Activated CD8-positive, alpha-beta T cell treated with anti-CD3 and anti-CD28 coated beads for 36 hours (primary cell): ENCODE data around the gene NWD2. TPM values are rescaled to one million over a fixed set of nuclear protein-coding genes. Genes with fewer than 3 reads are reported as not detected.

ENCODE experiments used
- ATAC-seq: fragments of 200-7000 bp; cut with Tn5 transposase; one replicate; pipeline ENCODE4 v1.10.0; 2021; ENCODE audit warnings: mild to moderate bottlenecking, moderate library complexity
- CTCF ChIA-PET: fragments of 350-600 bp; sonication (Branson Sonifier 250); formaldehyde crosslinking; loops from one replicate; lab custom pipeline; 2021; ENCODE audit warnings: antibody characterized with exemption; lab: Charles Lee
- POLR2A ChIA-PET: fragments of 350-600 bp; sonication (Branson Sonifier 250); formaldehyde crosslinking; loops from one replicate; lab custom pipeline; 2021; ENCODE audit warnings: antibody characterized with exemption; lab: Charles Lee
- DNase-seq: peaks from one replicate; pipeline ENCODE4 v3.0.0-alpha.2; 2020
- H3K27ac Mint-ChIP-seq: one replicate; pipeline ENCODE4 v1.8.0; 2021; ENCODE audit warnings: mild to moderate bottlenecking, mixed read lengths
- H3K27me3 Mint-ChIP-seq: one replicate; pipeline ENCODE4 v1.8.0; 2021; ENCODE audit warnings: mixed read lengths
- H3K36me3 Mint-ChIP-seq: one replicate; pipeline ENCODE4 v1.8.0; 2021; ENCODE audit warnings: low read depth, mixed read lengths
- H3K4me1 Mint-ChIP-seq: one replicate; pipeline ENCODE4 v1.8.0; 2021; ENCODE audit warnings: low read depth, mixed read lengths
- H3K4me3 Mint-ChIP-seq: one replicate; pipeline ENCODE4 v1.8.0; 2021; ENCODE audit warnings: mild to moderate bottlenecking, moderate library complexity, mixed read lengths
- H3K9me3 Mint-ChIP-seq: one replicate; pipeline ENCODE4 v1.8.0; 2021; ENCODE audit warnings: mixed read lengths
- CTCF ChIP-seq: fragments of 200-600 bp; IDR thresholded peaks from one replicate; pipeline ENCODE4 v1.8.0; 2022; ENCODE audit warnings: antibody characterized with exemption, mild to moderate bottlenecking
- intact Hi-C: fragments of 100-400 bp; cut with micrococcal nuclease; formaldehyde crosslinking; loops from one replicate; pipeline ENCODE4 v1.10.0; 2022
- total RNA-seq, 2 experiments: library from RNA; stranded (reverse); gene quantifications; one replicate each; pipeline ENCODE4 v1.2.3, GENCODE V29; 2021

Gene NWD2
- total RNA-seq, 2 experiments from 2014 or later = not detected

GRCh38 chr4:37245391-37245954 is 930 bp downstream of the NWD2 start:
- ATAC-seq (no peak), DNase-seq (no peak)
- Mint-ChIP-seq H3K27ac (no peak overlapping the region), H3K4me1 (no peaks in the 10 kb centered on the region), H3K36me3 (no peaks in the 10 kb centered on the region), H3K4me3 (no peak overlapping the region), H3K9me3 (no peaks in the 10 kb centered on the region), H3K27me3 (peaks cover 30% of the 10 kb centered on the region)
- intact Hi-C loops = no loop called here
- POLR2A ChIA-PET = no interaction called here
- no peak for TF ChIP-seq CTCF
- CTCF ChIA-PET = no interaction called here

GRCh38 chr4:37246891-37247290 is 2.3 kb downstream of the NWD2 start:
- POLR2A ChIA-PET = no interaction called here
- Mint-ChIP-seq H3K36me3 (no peaks in the 10 kb centered on the region), H3K4me3 (no peak overlapping the region), H3K9me3 (no peaks in the 10 kb centered on the region), H3K27ac (no peak overlapping the region), H3K4me1 (no peaks in the 10 kb centered on the region), H3K27me3 (peaks cover 30% of the 10 kb centered on the region)
- ATAC-seq = no peak
- no peak for TF ChIP-seq CTCF
- intact Hi-C loops = no loop called here
- DNase-seq = no peak
- CTCF ChIA-PET = no interaction called here

GRCh38 chr4:37258221-37258620 is 13.7 kb downstream of the NWD2 start:
- intact Hi-C loops = no loop called here
- Mint-ChIP-seq H3K4me1 (no peaks in the 10 kb centered on the region), H3K27ac (no peak overlapping the region), H3K4me3 (no peak overlapping the region), H3K36me3 (no peaks in the 10 kb centered on the region), H3K9me3 (no peaks in the 10 kb centered on the region), H3K27me3 (peaks cover 2% of the 10 kb centered on the region)
- DNase-seq (no peak), ATAC-seq (no peak)
- ChIA-PET CTCF (no interaction called here), POLR2A (no interaction called here)
- TF ChIP-seq CTCF = no peak

GRCh38 chr4:37268319-37268718 is 23.8 kb downstream of the NWD2 start:
- no peak for ATAC-seq
- ChIA-PET CTCF (no interaction called here), POLR2A (no interaction called here)
- Mint-ChIP-seq H3K27me3 (no peaks in the 10 kb centered on the region), H3K36me3 (no peaks in the 10 kb centered on the region), H3K4me1 (no peaks in the 10 kb centered on the region), H3K27ac (no peak overlapping the region), H3K9me3 (no peaks in the 10 kb centered on the region), H3K4me3 (no peak overlapping the region)
- intact Hi-C loops = no loop called here
- TF ChIP-seq CTCF = no peak
- no peak for DNase-seq

GRCh38 chr4:37279121-37279520 is 34.6 kb downstream of the NWD2 start:
- DNase-seq = no peak
- Mint-ChIP-seq H3K27ac (no peak overlapping the region), H3K9me3 (peaks cover 6% of the 10 kb centered on the region)

More at GRCh38 chr4:37279121-37279520, 34.6 kb downstream of the NWD2 start:
- ATAC-seq = no peak
- Mint-ChIP-seq H3K27me3 (no peaks in the 10 kb centered on the region), H3K4me1 (no peaks in the 10 kb centered on the region), H3K36me3 (no peaks in the 10 kb centered on the region), H3K4me3 (no peak overlapping the region)
- CTCF ChIA-PET = no interaction called here
- POLR2A ChIA-PET = no interaction called here
- no peak for TF ChIP-seq CTCF
- intact Hi-C loops = no loop called here
